ENCODE results near the gene WDR35.

DNA sequence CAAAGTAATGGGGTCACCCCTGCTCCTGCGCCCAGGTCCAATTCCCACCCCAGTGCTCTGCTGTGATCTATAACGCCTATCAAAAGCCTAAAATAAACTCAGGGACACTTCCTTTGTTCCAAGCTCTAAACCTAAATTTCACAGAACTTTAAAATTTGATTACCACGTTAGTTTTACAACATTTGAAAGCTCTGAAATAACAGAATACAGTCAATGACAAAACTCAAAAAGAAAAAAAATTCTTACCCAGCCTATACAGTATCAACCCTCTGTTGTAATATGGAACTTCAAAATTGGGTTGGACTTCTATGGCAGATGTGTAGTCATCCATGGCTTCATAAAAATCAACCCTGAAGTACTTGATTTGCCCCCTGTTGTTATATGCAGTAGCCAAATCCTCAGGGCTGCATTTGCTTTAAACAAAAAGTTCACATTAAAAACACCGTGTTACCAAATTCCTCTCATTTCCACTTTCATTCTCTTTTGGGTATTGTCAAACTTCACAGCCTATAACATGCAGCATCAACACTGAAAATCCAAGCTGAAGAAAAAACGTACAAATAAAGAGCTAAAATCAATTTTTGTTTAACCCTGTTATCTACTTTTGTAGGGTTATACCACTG is 92.2 kb downstream of the WDR35 start:
- TF ChIP-seq, protein P1, sequence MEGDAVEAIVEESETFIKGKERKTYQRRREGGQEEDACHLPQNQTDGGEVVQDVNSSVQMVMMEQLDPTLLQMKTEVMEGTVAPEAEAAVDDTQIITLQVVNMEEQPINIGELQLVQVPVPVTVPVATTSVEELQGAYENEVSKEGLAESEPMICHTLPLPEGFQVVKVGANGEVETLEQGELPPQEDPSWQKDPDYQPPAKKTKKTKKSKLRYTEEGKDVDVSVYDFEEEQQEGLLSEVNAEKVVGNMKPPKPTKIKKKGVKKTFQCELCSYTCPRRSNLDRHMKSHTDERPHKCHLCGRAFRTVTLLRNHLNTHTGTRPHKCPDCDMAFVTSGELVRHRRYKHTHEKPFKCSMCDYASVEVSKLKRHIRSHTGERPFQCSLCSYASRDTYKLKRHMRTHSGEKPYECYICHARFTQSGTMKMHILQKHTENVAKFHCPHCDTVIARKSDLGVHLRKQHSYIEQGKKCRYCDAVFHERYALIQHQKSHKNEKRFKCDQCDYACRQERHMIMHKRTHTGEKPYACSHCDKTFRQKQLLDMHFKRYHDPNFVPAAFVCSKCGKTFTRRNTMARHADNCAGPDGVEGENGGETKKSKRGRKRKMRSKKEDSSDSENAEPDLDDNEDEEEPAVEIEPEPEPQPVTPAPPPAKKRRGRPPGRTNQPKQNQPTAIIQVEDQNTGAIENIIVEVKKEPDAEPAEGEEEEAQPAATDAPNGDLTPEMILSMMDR (IDR thresholded peaks at IDR 0.05): no peak
- TF ChIP-seq, protein P2, sequence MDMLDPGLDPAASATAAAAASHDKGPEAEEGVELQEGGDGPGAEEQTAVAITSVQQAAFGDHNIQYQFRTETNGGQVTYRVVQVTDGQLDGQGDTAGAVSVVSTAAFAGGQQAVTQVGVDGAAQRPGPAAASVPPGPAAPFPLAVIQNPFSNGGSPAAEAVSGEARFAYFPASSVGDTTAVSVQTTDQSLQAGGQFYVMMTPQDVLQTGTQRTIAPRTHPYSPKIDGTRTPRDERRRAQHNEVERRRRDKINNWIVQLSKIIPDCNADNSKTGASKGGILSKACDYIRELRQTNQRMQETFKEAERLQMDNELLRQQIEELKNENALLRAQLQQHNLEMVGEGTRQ (CRISPR knock-in tag; IDR thresholded peaks at IDR 0.05): no peak
- TF ChIP-seq, protein P3, sequence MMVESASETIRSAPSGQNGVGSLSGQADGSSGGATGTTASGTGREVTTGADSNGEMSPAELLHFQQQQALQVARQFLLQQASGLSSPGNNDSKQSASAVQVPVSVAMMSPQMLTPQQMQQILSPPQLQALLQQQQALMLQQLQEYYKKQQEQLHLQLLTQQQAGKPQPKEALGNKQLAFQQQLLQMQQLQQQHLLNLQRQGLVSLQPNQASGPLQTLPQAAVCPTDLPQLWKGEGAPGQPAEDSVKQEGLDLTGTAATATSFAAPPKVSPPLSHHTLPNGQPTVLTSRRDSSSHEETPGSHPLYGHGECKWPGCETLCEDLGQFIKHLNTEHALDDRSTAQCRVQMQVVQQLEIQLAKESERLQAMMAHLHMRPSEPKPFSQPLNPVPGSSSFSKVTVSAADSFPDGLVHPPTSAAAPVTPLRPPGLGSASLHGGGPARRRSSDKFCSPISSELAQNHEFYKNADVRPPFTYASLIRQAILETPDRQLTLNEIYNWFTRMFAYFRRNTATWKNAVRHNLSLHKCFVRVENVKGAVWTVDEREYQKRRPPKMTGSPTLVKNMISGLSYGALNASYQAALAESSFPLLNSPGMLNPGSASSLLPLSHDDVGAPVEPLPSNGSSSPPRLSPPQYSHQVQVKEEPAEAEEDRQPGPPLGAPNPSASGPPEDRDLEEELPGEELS (CRISPR knock-in tag; IDR thresholded peaks at IDR 0.05): no peak
- TF ChIP-seq OVOL2 (CRISPR knock-in tag; IDR thresholded peaks at IDR 0.05; ENCODE audit: borderline replicate concordance): no peak
- TF ChIP-seq ELF4 (CRISPR knock-in tag; IDR thresholded peaks at IDR 0.05; ENCODE audit: low read depth): no peak
- no peak for TF ChIP-seq RORB (CRISPR knock-in tag; IDR thresholded peaks at IDR 0.05)
- TF ChIP-seq NR2C2 (CRISPR knock-in tag; IDR thresholded peaks at IDR 0.05): no peak
- TF ChIP-seq IRF2 (CRISPR knock-in tag; IDR thresholded peaks at IDR 0.05; ENCODE audit: borderline replicate concordance, low read depth): no peak
- TF ChIP-seq, protein P4, sequence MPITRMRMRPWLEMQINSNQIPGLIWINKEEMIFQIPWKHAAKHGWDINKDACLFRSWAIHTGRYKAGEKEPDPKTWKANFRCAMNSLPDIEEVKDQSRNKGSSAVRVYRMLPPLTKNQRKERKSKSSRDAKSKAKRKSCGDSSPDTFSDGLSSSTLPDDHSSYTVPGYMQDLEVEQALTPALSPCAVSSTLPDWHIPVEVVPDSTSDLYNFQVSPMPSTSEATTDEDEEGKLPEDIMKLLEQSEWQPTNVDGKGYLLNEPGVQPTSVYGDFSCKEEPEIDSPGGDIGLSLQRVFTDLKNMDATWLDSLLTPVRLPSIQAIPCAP (CRISPR knock-in tag; IDR thresholded peaks at IDR 0.05): no peak
